22Rv1 (cell line): ENCODE results near the gene GM2A.

Experiments
- CTCF ChIP-seq: fragments of 450-650 bp; IDR thresholded peaks from 2 replicates; pipeline ENCODE4 v1.5.1; 2017; ENCODE audit warnings: mild to moderate bottlenecking
- ZFX ChIP-seq: fragments of 450-650 bp; IDR thresholded peaks from 2 replicates; pipeline ENCODE4 v1.6.1; 2017; ENCODE audit warnings: antibody characterized with exemption, borderline replicate concordance

GRCh38 chr5:151254556-151254955 lies 1.6 kb downstream of the GM2A start:
- TF ChIP-seq ZFX, result no peak
- TF ChIP-seq CTCF, result no peak
